Keratinocyte (primary cell): ENCODE data around the gene ADAMTS1. TPM values are rescaled to one million over a fixed set of nuclear protein-coding genes. Genes with fewer than 3 reads are reported as not detected.

Experiments
- DNase-seq: peaks from one replicate; pipeline ENCODE4 v3.0.0-alpha.2; 2011; ENCODE audit warnings: low read depth, missing footprints, low spot score
- FAIRE-seq: peaks from 2 replicates; lab custom pipeline; 2011; peaks lifted over from hg19 to GRCh38; lab: Jason Lieb, UNC
- H2AFZ ChIP-seq: 2 replicates; pipeline ENCODE4 v1.6.0; 2012; ENCODE audit warnings: low read length, control low read depth, inconsistent platforms; ENCODE audit not compliant: control insufficient read depth
- H3K27ac ChIP-seq: 2 replicates; pipeline ENCODE4 v1.5.1; 2011; ENCODE audit warnings: low read length; ENCODE audit not compliant: control insufficient read depth, insufficient read depth
- H3K27me3 ChIP-seq: 3 replicates; pipeline ENCODE4 v1.6.0; 2011; ENCODE audit warnings: low read length; ENCODE audit not compliant: control insufficient read depth, insufficient read depth; ENCODE audit errors: extremely low read depth
- H3K36me3 ChIP-seq, 2 experiments: 2 replicates in 1 of 2; 3 replicates in 1 of 2; pipeline ENCODE4 v1.5.1; 2011; ENCODE audit warnings: low read length in 2 of 2, mild to moderate bottlenecking in 1 of 2; ENCODE audit not compliant: control insufficient read depth in 2 of 2, insufficient read depth in 2 of 2; ENCODE audit errors: extremely low read depth in 1 of 2
- H3K4me1 ChIP-seq: 3 replicates; pipeline ENCODE4 v1.5.1; 2011; ENCODE audit warnings: low read length; ENCODE audit not compliant: control insufficient read depth, insufficient read depth; ENCODE audit errors: extremely low read depth
- H3K4me2 ChIP-seq: 3 replicates; pipeline ENCODE4 v1.6.0; 2011; ENCODE audit warnings: low read depth, low read length; ENCODE audit not compliant: control insufficient read depth, insufficient read depth; ENCODE audit errors: extremely low read depth
- H3K4me3 ChIP-seq, 3 experiments: fragments of 200-600 bp in 1 of 3; sonication (generic) in 1 of 3; 2 replicates in 2 of 3; 3 replicates in 1 of 3; pipeline ENCODE4 v1.5.1; 2011 to 2016; ENCODE audit warnings: low read length in 3 of 3, mild to moderate bottlenecking in 3 of 3, control low read depth in 2 of 3, inconsistent platforms in 1 of 3, low read depth in 1 of 3, mixed read lengths in 1 of 3, mixed run types in 1 of 3, moderate library complexity in 1 of 3; ENCODE audit not compliant: control insufficient read depth in 2 of 3, insufficient read depth in 2 of 3; ENCODE audit errors: extremely low read depth in 1 of 3
- H3K79me2 ChIP-seq: 2 replicates; pipeline ENCODE4 v1.6.0; 2012; ENCODE audit warnings: low read length; ENCODE audit not compliant: control insufficient read depth, insufficient read depth
- H3K9ac ChIP-seq: 3 replicates; pipeline ENCODE4 v1.6.0; 2011; ENCODE audit warnings: low read length; ENCODE audit not compliant: control insufficient read depth, insufficient read depth; ENCODE audit errors: extremely low read depth
- H3K9me1 ChIP-seq: 3 replicates; pipeline ENCODE4 v1.6.0; 2011; ENCODE audit warnings: low read length; ENCODE audit not compliant: control insufficient read depth, insufficient read depth; ENCODE audit errors: extremely low read depth
- H3K9me3 ChIP-seq: 2 replicates; pipeline ENCODE4 v1.5.1; 2012; ENCODE audit warnings: low read depth, low read length; ENCODE audit not compliant: control insufficient read depth
- H4K20me1 ChIP-seq: 3 replicates; pipeline ENCODE4 v1.6.0; 2011; ENCODE audit warnings: low read length; ENCODE audit not compliant: control insufficient read depth, insufficient read depth; ENCODE audit errors: extremely low read depth
- EZH2 ChIP-seq: IDR thresholded peaks from one replicate; pipeline ENCODE4 v1.6.1; 2012; ENCODE audit warnings: inconsistent platforms, mild to moderate bottlenecking, low read length, moderate library complexity
- dilution Hi-C: fragments of 300-500 bp; cut with MboI; formaldehyde crosslinking; loops from one replicate; pipeline ENCODE4 v1.7.0; 2020; ENCODE audit warnings: low sequenced_read_pairs; ENCODE audit not compliant: extremely low pct_ligation_motif_present
- polyA plus RNA-seq, 5 experiments: library from polyadenylated mRNA; depleted of rRNA in 3 of 5; stranded (reverse) in 3 of 5; stranded (forward) in 1 of 5; unstranded in 1 of 5; fragments of >200 nt; gene quantifications; 1 replicate in 1 of 5; 2 replicates in 3 of 5; 3 replicates in 1 of 5; pipeline versions ENCODE4 v1.2.1 to v1.2.3, GENCODE V29; 2011 to 2012; ENCODE audit warnings: missing spikeins in 2 of 5, low read depth in 1 of 5, low replicate concordance in 1 of 5
- TF ChIP-seq, protein P1 (sequence below), 3 experiments: IDR thresholded peaks in 1 of 3; conservative IDR thresholded peaks in 1 of 3; optimal IDR thresholded peaks in 1 of 3; 2 replicates in 2 of 3; 3 replicates in 1 of 3; pipeline versions ENCODE3 to v1.5.1; 2011; ENCODE audit warnings: low read length in 3 of 3, mild to moderate bottlenecking in 3 of 3, moderate library complexity in 2 of 3, control low read depth in 1 of 3, inconsistent platforms in 1 of 3; ENCODE audit not compliant: insufficient read depth in 2 of 3; ENCODE audit errors: extremely low read depth in 1 of 3

ADAMTS1 gene
- polyA plus RNA-seq, 1 donor (not counting 4 experiments of a cell fraction or from before 2014, with no cell fraction given): 344 TPM

DNA sequence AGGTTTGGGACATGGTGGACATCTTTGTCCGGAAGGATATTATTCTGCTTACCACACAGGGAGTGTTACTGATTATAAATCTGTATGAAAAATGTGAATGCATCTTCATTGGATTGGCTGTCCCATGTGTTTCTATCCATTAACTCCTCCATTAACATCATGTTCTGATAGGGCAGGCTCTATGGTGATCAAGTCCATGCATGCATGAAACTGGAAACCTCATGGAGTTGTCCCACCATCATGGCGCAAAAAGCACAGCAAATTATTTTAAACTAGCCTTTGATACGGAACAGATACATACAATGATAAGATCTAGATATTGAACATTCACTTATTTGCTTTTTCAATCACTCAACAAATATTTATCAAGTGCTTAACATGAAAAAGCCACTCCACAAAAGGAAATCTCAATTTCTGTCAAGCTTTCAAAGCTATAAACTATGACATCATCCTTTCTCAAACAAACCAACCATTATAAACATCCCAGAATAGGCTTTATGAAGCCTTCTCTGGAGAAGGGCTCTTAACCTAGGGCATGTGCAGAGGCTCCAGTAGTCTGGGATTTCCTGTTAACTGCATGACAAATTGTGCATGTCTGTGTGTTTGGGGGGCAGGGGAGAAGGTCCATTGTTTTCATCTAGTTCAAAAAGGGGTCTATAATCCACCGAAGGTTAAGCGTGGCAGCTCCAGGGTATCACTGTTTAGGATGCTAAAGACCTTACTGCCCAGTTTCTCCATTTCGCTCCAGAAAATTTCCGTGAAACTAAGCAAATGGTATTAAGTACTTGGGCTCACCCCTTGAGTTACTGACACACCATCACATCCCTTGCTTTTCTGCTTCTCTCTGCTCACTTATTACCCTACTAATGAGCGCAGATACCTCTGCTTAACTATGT, 46.1 kb downstream of the ADAMTS1 start:
- no peaks in the 10 kb centered on the region for H4K20me1 ChIP-seq
- DNase-seq (no peak), FAIRE-seq (no peak)
- no peaks in the 10 kb centered on the region for H3K4me1 ChIP-seq
- no peaks in the 10 kb centered on the region for H3K79me2 ChIP-seq
- H3K9me3 ChIP-seq: no peaks in the 10 kb centered on the region
- TF ChIP-seq, protein P1, sequence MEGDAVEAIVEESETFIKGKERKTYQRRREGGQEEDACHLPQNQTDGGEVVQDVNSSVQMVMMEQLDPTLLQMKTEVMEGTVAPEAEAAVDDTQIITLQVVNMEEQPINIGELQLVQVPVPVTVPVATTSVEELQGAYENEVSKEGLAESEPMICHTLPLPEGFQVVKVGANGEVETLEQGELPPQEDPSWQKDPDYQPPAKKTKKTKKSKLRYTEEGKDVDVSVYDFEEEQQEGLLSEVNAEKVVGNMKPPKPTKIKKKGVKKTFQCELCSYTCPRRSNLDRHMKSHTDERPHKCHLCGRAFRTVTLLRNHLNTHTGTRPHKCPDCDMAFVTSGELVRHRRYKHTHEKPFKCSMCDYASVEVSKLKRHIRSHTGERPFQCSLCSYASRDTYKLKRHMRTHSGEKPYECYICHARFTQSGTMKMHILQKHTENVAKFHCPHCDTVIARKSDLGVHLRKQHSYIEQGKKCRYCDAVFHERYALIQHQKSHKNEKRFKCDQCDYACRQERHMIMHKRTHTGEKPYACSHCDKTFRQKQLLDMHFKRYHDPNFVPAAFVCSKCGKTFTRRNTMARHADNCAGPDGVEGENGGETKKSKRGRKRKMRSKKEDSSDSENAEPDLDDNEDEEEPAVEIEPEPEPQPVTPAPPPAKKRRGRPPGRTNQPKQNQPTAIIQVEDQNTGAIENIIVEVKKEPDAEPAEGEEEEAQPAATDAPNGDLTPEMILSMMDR (optimal IDR thresholded peaks at IDR 0.05 in 1 of 3, IDR thresholded peaks at IDR 0.05 in 1 of 3, conservative IDR thresholded peaks at IDR 0.05 in 1 of 3; ENCODE audit: extremely low read depth in 1 of 3, insufficient read depth in 2 of 3, low read length in 3 of 3): no peak
- dilution Hi-C loops: no loop called here
- H3K27me3 ChIP-seq: no peaks in the 10 kb centered on the region
- H3K4me3 ChIP-seq: no peak overlapping the region
- no peak overlapping the region for H3K4me2 ChIP-seq
- no peak overlapping the region for H3K27ac ChIP-seq
- H3K36me3 ChIP-seq: no peaks in the 10 kb centered on the region
- no peak overlapping the region for H2AFZ ChIP-seq
- H3K9me1 ChIP-seq: no peaks in the 10 kb centered on the region
- H3K9ac ChIP-seq: no peak overlapping the region

DNA sequence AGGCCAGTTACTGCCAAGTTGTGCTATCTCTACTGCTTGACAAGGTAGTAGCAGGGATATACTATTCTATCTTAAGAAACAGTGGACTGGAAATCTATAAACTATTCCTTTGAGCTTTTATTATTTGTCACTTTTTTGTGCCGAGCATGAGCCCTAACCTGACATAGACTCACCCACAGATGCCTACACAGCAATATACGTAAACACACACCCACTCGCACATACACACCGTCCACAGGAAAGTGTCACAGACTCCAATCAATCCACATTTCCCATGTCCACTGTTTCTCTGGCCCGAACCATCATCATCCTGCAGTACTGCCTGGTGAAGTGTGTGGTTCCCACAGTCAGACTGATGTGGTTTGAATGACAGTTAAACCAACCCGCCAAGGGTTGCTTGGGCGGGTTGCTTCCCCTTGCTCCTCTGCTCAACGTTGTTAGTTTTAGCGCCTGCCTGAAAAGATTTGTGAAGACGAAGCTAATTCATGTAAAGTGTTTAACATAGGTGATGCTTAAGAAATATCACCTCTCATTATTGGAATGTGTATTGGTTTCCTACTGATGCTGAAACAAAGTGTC, 47.2 kb downstream of the ADAMTS1 start:
- DNase-seq: no peak
- Histone ChIP-seq H3K4me3 (no peak overlapping the region), H3K9ac (no peak overlapping the region), H3K4me2 (no peak overlapping the region), H4K20me1 (no peaks in the 10 kb centered on the region), H3K27me3 (no peaks in the 10 kb centered on the region), H3K9me1 (no peaks in the 10 kb centered on the region), H3K27ac (no peak overlapping the region), H3K36me3 (no peaks in the 10 kb centered on the region), H2AFZ (no peak overlapping the region), H3K79me2 (no peaks in the 10 kb centered on the region), H3K4me1 (no peaks in the 10 kb centered on the region), H3K9me3 (no peaks in the 10 kb centered on the region)
- dilution Hi-C loops: no loop called here
- no peak for FAIRE-seq
- no peak for TF ChIP-seq EZH2
- TF ChIP-seq, protein P1 (optimal IDR thresholded peaks at IDR 0.05 in 1 of 3, IDR thresholded peaks at IDR 0.05 in 1 of 3, conservative IDR thresholded peaks at IDR 0.05 in 1 of 3; ENCODE audit: extremely low read depth in 1 of 3, insufficient read depth in 2 of 3, low read length in 3 of 3): no peak
